ENCODE measurements around the gene ASB4.
"Not testable (repeated sequence)": the region's sequence is repeated elsewhere in the genome, so short reads cannot be mapped to it uniquely, and the experiment has no call there.

Gene ASB4

DNA sequence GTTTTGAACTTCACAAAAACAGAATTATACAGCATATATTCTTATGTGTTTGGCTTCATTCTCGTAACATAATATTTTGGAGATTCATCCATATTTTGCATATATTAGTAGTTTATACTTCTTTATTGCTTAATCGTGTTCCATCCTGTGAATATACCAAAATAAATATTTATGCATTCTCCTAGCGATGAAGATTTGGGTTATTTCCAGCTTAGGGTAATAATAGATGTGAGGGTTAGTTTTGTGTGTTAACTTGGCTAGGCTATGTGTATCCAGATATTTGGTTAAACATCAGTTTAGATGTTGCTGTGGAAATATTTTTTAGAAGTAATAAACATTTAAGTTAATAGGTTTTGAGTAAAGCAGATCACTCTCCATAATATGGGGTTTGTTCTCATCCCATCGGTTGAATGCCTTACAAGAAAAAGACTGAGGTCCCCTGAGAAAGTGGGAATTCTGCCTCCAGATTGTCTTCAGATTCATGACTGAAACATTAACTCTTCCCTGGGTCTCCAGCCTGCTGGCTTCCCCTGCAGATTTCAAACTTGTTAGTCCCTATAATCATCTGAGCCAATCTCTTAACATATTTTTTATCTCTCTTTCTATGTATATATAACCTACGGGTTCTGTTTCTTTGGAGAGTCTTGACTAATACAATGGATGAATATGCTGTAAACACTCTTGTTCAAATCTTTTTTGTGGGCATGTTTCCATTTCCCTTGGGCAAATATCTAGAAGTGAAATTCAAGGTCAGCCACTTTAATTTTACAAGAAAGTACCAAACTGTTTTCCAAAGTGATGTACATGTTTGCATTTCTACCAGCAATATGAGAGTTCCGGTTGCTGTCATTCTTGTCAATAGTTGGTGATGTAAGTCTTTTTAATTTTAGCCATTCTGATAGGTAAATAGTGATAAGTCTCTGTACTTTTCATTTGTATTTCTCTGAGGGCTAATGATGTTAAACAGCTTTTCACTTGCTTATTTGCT lies 61.9 kb downstream of the ASB4 start:
- in situ Hi-C loops (cut with MboI; ENCODE audit: low sequenced_read_pairs) = loop anchor here (25.0 kb wide), 1 partner anchor 140 kb away; no protein-coding TSS in a partner anchor

DNA sequence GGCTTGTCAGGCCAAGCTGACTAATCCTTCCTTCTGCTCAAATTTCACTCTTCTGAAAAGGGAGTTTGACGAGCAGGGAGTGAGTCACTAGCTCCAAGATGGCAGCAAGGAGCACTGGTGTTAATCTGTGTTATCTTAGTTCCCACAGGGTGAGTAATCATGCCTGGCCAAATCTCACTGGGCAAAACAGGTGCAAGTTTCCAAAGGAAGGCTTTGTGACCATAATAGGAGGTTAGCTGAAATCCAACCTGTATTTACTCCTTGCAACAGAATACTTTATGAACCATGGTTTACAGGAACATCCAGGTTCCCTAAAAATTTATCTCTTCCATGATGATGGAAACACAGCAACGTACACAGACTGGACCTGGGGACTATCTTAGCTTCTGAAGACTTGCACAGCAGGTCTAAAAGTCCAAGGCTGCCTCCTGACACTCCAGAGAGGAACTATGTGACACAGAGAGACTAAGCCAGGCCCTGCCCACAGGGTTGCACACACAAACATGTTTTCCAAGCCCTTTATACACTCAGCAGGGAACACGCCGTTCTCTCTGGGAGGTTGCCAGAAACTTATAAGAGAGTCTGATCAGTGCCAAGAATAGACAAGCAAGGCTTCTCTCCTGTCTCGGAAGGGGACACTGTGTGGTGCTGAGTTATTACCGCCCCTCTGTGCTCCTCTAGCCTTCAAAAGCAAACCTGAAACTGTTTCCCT lies 64.2 kb downstream of the ASB4 start:
- in situ Hi-C loops (cut with MboI; ENCODE audit: low sequenced_read_pairs) = loop anchor here (25.0 kb wide), 1 partner anchor 137 kb away; no protein-coding TSS in a partner anchor

DNA sequence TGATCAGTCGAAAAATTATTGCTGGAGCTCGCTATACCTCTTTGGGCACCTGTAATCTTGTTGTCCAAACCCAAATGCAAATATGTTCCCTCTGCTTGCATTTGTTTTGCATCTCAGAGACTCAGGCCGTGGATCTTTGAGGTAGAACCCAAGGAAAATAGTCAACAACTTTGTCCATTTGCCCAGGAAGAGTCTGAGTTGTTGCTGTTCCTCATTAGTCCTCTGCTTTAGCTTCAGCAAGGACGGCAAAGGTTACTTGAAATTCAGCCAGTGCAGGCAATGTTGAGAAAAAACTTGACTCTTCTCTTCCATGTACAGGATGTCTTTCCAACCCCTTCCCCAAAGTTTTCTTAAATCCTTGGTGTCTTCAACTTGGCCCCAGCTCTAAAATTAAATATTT lies 64.8 kb downstream of the ASB4 start:
- in situ Hi-C loops (cut with MboI; ENCODE audit: low sequenced_read_pairs) = no loop called here

DNA sequence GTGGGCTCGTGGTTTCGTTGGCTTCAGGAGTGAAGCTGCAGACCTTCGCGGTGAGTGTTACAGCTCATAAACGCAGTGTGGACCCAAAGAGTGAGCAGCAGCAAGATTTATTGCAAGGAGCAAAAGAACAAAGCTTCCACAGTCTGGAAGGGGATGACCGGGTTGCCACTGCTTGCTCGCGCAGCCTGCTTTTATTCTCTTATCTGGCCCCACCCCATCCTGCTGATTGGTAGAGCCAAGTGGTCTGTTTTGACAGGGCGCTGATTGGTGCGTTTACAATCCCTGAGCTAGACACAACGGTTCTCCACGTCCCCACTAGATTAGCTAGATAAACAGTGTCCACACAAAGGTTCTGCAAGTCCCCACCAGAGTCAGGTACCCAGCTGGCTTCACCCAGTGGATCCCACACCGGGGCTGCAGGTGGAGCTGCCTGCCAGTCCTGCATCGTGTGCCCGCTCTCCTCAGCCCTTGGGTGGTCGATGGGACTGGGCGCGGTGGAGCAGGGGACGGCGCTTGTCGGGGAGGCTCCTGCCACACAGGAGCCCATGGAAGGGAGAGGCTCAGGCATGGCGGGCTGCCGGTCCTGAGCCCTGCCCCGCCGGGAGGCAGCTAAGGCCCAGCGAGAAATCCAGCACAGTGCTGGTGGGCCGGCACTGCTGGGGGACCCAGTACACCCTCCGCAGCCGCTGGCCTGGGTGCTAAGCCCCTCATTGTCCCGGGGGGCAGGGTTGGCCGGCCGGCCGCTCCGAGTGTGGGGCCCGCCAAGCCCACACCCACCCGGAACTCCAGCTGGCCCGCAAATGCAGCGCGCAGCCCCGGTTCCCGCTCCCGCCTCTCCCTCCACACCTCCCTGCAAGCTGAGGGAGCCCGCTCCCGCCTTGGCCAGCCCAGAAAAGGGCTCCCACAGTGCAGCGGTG lies 66.5 kb downstream of the ASB4 start:
- in situ Hi-C loops (cut with MboI; ENCODE audit: low sequenced_read_pairs) = not testable (repeated sequence)

DNA sequence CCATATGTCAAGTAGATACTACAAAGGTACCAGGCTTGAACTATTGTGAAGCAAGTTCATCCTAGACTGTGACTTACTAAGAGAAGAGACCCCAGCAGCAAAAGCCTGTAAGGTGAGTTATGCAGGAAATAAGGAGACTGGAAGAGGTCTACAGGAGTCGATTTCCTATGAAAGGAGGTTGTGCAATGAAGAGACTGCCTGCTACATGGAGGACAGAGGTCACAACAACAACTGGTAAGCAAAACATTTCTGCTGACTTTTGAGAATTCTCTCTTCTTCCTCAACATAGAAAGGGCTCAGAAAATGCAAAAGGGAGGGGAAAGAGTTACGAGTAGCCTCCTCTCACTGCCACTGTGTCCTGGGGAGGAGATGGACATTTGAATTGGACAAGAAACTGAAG lies 68.2 kb downstream of the ASB4 start:
- in situ Hi-C loops (cut with MboI; ENCODE audit: low sequenced_read_pairs) = no loop called here

DNA sequence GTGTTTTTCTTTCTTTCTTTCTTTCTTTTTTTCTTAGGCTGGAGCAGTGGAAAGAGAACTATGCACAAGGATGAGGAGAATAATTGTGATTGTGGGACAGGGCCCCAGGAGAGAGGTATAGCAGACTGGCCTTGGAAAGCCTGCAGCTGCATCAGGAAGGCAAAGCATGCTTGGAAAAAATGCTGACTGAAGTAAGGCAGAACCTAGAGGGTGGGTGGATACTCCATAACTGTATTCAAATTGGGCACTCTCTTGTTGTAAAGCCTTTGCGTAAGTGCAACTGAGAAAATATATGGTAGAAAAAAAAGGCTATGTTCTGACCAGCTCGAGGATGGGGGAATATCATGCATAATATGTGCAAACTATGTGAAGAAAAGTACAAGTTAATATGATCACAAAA lies 71.0 kb downstream of the ASB4 start:
- in situ Hi-C loops (cut with MboI; ENCODE audit: low sequenced_read_pairs) = no loop called here

DNA sequence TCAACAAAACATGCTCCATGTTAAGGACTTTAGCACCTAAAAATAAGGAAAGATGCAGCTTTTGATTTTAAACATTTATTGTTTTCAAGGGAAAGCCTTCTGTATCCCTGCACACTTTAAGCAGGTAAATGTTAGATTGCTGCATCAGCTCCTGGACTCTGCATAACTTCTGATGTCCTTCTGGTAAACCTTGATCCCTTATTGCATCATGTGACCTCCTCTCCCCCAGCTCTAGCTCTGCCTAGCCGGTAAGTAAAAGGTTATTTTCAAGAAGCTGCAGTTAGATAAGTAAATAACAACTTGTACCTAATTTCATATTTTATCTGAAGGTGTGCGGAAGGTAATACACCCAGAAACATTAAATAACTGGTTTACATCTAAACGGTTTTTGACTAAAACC lies 73.1 kb downstream of the ASB4 start:
- in situ Hi-C loops (cut with MboI; ENCODE audit: low sequenced_read_pairs) = no loop called here

DNA sequence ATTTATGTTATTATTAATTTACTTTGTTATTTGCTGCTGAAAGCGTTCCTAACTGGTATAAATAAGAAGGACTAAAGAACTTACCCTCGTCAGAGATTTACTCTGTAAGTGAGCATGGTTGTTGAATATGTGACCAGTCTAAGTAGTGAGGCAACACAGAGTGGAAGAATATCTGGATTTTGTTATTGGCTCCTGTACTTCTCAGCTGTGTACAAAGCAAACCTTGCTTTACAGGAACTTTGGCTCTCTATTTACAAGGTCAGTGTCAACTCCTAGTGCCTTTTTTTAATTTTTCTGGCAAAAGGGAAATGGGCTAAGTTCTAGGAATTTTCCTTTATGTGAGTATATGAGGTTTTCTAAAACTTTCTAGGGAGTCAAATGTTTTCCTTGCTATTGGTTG lies 74.9 kb downstream of the ASB4 start:
- in situ Hi-C loops (cut with MboI; ENCODE audit: low sequenced_read_pairs) = no loop called here

DNA sequence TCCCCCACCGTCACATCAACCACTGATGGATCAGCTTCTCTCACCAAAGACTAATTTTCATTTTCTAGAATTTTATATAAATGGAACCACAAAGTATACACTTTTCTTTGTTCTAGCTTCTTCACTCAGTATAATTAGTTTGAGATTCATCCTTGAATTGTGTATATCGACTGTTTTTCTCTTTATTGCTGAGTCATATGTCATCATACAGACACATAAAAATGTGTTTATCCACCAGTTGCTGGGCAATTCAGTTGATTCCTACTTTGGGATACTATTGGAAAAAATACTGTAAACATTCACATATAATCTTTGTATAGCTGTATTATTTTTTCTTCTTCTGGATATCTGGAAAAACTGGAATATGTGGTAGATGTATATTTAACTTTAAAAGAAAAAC lies 84.0 kb downstream of the ASB4 start:
- in situ Hi-C loops (cut with MboI; ENCODE audit: low sequenced_read_pairs) = no loop called here

DNA sequence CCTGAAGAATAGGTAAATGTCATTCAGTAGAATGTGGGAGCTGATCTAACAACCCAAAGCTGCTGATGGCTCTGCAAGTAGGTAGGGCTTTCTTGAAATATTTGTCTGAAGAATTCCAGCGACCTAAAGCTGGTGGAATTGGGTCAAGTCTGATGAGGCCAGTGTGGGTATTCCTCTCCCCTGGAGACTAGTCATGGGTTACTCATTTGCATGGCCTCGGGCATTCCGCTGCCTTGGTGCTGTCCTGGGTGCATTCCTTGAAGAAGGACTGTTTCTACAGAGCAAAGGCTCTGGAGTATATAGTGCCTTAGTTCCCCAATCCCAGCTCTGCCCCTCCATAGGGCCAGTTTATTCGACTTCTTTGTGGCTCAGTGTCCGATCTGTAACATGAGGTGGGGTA lies 91.4 kb downstream of the ASB4 start:
- in situ Hi-C loops (cut with MboI; ENCODE audit: low sequenced_read_pairs) = no loop called here

DNA sequence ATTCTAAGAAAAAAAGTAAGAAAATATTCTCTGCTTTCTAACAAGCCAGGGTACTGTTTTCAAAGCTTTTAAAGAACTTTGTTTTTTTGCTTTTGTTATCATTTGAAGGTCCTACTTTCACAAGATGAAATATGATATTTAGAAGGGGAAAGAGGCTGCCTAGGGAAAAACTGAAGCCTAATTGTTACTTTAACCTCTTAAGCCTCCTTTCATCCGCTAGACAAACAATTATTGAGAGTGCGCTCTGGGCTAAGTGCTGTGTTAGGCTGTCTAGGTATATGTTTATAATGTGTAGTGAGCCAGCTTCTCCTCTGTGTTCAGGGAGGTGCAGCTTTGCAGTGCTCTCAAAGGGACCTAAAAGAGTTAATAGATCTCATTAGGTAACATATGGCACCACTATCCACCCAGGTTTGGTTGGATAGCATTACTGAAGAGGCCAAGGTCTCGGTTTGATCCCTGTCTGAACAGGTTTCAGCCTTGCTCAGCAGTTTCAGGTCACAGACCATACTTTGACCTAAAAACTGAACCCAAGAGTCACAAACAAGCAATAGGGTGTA lies 92.6 kb downstream of the ASB4 start:
- in situ Hi-C loops (cut with MboI; ENCODE audit: low sequenced_read_pairs) = no loop called here

DNA sequence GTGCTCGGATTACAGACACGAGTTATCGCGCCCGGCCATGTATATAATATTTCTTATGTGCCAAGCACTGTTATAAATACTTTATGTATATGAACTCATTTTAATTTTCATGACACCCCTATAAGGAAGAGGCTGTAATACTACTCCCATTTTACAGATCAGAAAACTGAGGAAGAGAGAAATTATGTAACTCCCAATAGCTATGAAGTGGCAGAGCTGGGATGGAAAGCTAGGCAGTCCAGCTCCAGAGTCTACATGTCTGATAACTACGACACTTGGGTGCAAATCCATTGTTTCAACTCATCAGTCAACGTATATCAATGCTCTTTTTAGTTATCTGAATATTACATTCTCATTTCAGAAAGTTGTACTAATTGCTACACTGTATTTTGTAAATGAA lies 93.6 kb downstream of the ASB4 start:
- in situ Hi-C loops (cut with MboI; ENCODE audit: low sequenced_read_pairs) = no loop called here

DNA sequence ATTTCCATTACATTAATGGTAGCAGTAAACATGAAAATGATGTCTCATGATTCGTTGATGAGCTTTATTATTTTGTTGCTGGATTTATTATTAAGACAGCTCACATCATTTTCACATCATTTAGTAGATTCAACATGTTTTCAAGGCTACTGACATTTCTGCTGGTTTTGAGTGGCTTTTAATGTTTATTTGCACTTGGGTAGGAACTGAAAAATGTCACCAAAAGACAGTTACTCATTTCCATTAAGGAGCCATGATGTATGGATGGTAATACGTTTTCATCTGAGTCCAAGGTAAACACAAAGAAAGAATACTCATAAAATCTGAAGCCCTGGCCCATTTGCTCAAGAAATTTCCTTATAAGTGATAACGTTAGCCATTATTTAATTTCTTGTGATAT lies 95.7 kb downstream of the ASB4 start:
- in situ Hi-C loops (cut with MboI; ENCODE audit: low sequenced_read_pairs) = no loop called here

DNA sequence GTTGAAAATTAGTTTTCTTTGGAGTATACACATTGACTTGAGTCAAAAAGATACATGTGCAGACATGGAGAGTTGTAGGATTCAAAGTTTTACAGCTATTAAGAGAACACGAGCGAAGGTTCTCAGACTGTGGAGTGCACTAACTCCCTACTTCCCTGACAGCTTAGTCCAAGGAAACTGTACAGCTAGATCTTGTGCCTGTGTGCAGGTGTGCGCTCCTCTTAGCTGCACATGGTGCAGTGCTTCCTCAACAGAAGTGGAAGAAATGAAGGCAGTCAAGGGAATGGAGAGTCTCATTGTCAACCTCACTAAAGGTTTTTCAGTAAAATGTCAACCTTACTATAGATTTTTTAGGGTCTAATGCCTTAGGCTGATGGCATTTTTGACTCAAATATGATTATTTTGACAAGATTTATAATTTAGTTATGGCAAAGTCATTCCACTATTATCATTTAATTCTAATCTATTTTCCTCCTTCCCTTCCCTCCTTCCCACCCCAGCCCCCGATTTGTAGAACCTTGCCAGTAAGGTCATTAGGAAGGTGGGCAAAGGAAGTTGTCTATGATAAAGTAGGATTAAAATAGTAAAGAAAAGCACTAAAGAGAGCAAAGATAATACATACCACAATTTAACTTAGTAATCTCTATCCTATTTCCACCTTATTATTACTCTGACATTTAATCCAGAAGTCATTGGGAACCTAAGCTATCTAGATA lies 97.0 kb downstream of the ASB4 start:
- in situ Hi-C loops (cut with MboI; ENCODE audit: low sequenced_read_pairs) = no loop called here

DNA sequence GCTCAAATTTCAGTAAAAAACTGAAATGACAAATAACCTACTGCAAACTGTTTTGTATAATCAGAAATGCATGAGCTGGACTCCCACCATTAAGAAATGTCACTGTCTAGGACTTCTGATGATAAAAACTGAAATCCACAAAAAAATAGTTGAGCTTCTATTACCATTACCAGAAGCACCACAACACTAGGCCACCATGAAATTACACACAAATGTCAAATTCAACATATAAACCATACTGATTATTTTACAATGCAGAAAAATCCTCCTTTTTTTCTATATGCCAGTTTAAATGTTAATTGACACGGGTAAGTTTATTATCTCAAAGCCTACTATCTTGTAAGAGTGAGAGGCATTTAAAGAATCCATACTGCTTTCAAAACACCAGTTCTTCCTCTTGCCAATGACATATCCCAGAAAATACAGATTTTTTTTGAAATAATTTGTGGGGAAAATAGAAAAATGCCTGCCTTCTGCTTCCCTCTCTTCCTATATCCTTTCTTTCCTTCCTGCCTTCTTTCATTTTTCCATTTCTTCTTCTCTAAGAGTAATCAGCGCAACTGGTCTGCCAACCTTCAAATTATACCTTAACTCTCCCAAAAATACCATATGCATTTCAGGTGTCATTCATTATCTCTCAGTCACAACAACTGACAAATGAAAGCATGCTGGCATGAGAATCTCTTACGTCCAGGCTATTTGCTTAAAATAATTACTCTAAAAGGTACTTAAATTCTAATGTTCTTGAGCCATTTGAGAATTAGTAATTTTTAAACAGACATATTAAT lies 98.3 kb downstream of the ASB4 start:
- in situ Hi-C loops (cut with MboI; ENCODE audit: low sequenced_read_pairs) = no loop called here

DNA sequence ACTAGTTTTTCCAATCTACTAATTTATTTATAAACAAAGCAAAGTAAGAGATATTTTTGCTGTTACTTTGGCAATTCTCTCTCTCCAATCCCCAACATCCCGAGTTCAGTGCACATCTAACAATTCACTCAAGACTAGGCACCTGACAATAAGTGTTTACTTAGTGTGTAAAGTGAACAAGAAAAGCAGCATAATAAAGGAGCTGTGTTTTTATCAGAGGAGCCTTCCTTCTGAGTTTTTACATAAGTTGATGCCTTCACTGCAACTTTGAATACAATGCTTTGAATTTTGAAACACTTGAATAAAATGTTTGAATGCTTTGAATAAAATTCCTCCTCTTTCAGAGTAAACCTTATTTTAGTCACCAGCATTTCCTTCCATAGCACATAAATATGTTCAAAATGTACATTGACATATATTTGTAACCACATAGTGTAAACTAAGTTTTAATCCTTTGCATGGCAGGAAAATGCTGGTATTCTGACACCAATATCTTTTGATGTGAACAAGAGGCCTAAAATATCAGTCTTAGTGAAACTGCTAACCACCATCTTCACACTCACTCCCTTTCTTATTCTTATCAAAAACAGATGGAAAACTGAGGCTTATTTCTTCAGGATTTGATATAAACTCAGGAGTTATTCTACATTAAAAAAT lies 99.2 kb downstream of the ASB4 start:
- in situ Hi-C loops (cut with MboI; ENCODE audit: low sequenced_read_pairs) = no loop called here

DNA sequence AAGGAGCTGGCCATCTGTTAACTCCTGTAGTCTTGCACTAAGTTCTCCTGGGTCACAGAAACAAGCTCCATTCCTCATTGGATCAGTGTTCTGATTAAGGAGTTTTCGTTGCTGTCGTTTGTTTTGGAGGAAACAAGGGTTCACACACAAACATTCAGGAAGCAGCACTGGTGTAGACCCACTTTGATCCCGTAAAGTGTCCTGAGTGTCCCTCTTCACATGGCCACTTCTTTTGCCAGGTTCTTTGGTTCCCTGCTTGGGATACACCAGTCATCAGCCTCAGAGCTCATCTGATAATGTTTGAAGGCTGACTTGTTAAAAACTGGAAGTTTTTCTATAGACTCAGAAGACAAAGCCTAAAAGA lies 99.7 kb downstream of the ASB4 start:
- in situ Hi-C loops (cut with MboI; ENCODE audit: low sequenced_read_pairs) = no loop called here

DNA sequence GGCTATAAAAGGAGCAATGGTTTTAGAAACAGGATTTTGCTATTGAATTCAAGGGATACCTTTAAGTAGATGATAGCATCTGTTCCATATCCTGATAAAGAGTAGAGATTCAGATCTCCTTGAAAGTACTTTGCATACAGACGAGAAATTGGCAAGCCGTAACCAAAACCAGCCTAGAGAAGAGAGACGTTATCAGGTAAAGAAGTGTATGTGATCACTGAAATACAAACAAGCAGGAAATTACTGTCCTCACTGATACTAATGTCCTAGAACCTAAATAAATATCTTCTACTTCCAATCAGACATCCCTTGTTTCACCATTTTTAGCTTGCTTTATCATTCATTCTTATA lies 101.2 kb downstream of the ASB4 start:
- in situ Hi-C loops (cut with MboI; ENCODE audit: low sequenced_read_pairs) = no loop called here

DNA sequence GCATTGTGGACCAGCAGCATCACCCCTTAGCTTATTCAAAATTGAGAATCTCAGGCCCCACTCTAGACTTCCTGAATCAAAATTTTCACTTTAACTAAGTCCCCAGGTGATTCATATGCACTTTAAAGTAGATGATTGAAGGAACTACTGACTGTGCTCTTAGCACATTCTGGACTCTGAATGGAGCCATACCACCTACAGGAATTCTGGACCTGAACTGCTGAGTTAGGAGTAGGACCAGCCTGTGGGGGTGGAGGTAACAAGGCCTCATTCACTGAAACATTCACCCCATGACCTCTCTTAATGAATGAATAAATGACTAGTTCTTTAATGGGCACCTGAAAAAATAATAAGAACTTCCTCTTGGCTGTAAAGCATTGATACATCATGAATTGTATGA lies 103.3 kb downstream of the ASB4 start:
- in situ Hi-C loops (cut with MboI; ENCODE audit: low sequenced_read_pairs) = no loop called here
